ENCODE results near the gene PDE8B.
"Not testable (repeated sequence)": the region's sequence is repeated elsewhere in the genome, so short reads cannot be mapped to it uniquely, and the experiment has no call there.

Gene PDE8B

DNA sequence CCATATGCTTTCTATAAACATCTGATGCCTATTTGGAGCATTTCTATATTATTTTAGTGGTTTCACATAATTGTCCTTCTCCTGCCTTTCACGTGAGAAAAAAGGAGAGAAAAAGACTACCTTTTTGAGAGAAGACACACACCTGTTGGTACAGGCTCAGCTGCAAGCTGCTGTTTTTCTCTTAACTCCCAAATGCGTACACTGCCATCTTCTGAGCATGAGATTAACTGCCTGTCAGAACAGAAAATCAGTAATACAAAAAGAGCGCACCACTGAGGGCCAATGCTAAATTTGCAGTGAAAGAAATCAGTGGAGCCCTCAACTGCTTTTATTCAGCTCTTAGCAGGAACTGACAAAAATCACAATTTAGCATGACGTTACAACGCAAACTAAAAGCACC is 226.7 kb downstream of the PDE8B start:
- no peak for DNase-seq (ENCODE audit: low read depth)

DNA sequence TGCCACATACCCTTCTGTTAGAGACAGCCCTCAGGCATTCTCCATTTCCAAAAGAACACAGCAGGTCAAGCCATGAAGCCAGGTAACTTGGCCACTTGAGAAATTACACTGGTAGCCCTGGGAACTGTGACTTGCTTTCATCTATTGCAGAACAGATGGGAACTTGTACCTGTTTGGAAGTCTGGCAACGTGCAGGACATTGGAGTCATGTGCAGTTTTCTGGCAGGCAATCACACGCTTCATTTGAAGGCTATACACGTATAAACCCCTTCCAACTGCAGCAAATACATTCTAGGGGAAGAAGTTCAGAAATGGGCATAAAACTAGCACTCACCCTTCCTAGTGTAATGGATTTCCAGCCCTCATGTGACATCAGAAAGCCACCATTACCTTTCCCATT is 227.6 kb downstream of the PDE8B start:
- no peak for DNase-seq (ENCODE audit: low read depth)

GRCh38 chr5:77443670-77444069 is 233.2 kb downstream of the PDE8B start:
- DNase-seq (ENCODE audit: low read depth) = no peak

- no peak for DNase-seq (ENCODE audit: low read depth)
These were observed 233.9 kb downstream of the PDE8B start for GRCh38 chr5:77444356-77444755.

DNA sequence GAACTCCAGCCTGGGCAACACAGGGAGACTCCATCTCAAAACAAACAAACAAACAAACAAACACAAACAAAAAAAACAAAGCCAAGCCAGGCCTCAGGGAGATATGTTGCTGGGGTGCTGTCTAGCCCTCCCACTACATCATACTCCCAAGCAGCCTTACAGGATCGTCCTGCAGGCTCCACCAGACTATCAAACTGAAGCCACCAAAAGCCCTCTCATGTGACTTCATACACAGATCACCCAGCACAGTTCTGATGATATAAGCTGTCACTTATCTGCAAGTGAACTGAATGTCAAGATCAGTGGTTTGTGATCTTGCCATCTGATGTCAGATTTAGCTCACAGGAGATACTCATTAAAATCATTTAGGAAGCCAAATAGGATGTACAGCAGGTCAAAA is 238.4 kb downstream of the PDE8B start:
- no peak for DNase-seq (ENCODE audit: low read depth)

DNA sequence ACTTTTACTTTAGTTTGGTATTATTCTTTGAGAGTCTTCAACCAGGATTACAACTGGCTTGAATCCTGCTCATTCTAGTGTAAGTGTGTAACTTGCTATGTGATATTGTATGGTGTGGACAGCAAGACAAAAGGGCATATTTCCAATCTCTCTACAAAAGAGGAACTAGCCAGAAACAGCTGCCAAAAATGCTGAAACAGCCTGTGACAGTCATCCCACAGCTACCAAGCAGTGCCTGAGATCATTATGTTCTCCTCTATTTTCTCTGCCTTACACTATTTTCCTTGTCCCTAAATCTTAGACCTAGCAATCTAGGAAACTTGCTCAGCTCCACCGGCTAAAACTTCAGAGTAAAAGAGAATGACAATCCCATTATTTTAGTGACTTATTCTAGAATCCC is 238.8 kb downstream of the PDE8B start:
- DNase-seq (ENCODE audit: low read depth) = no peak

DNA sequence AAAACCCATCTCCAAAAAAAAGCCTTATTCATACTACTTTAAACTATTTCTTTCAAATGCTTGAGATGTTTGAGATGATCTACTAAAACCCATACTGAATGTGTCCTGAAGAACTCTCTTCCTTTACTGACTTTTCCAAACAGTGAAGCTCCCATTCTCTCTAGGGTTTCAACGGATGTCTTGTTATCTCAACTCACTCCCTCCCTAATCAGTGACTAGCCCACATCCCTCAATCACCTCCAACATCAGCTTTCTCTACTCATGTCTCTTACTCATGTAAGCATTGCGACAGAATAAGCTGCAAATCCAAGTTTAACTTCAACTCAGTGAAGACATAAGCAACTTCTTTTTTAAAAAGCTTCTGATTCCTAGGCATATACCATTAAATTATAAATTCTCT is 239.5 kb downstream of the PDE8B start:
- DNase-seq (ENCODE audit: low read depth) = no peak

DNA sequence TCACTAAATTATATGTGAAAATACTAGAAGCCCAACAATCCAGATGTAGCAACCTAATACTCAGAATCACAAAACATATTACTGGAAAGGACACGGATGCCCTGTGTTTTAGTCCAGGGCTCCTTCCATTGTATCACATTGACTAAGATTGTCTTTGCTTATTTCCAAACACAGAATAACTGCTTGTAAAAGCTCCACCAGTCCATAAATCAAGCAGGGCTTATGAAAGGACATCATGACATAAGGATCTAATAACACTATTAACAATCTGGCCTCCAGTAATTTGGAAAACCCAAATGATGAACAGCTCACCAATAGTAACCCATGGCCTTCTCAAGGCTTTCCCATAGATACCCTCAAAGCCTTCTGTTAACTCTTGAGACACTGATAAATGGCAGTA is 241.9 kb downstream of the PDE8B start:
- DNase-seq (ENCODE audit: low read depth) = no peak

- DNase-seq (ENCODE audit: low read depth) = no peak
These were observed 243.6 kb downstream of the PDE8B start for GRCh38 chr5:77454123-77454522.

- no peak for DNase-seq (ENCODE audit: low read depth)
These were observed 250.8 kb downstream of the PDE8B start for GRCh38 chr5:77461287-77461686.

DNA sequence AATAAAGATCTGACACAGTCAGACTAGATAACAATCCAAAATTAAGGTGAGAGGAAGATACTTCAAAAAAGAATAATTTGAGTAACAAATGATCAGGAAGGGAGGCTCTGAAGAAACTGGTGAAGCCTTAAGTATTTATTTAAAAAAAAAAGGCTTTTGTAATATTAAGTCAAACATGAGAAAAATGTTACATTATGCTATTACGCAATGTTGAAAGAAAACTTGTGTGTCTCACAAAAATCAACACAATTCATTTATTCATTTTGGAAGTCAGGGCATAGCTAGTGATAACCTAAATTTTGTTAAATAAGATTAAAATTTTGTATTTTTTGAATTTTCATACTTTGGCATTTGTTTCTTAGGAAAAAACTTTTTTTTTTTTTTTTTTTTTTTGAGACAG is 253.4 kb downstream of the PDE8B start:
- DNase-seq (ENCODE audit: low read depth) = no peak

DNA sequence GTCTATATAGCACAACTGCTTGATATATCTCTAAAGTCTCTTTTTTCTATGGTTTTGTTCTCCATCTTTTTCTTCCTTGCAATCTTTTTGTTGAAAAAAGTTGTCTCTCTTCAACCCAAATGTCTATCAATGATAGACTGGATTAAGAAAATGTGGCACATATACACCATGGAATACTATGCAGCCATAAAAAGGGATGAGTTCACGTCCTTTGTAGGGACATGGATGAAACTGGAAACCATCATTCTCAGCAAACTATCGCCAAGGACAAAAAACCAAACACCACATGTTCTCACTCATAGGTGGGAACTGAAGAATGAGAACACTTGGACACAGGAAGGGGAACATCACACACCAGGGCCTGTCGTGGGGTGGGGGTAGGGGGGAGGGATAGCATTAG is 258.4 kb downstream of the PDE8B start:
- not testable (repeated sequence) for DNase-seq (ENCODE audit: low read depth)

DNA sequence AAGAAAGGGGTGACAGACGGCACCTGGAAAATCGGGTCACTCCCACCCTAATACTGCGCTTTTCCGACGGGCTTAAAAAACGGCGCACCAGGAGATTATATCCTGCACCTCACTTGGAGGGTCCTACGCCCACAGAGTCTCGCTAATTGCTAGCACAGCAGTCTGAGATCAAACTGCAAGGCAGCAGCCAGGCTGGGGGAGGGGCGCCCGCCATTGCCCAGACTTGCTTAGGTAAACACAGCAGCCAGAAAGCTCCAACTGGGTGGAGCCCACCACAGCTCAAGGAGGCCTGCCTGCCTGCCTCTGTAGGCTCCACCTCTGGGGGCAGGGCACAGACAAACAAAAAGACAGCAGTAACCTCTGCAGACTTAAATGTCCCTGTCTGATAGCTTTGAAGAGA is 264.6 kb downstream of the PDE8B start:
- not testable (repeated sequence) for DNase-seq (ENCODE audit: low read depth)

All from stimulated activated CD8-positive, alpha-beta memory T cell treated with anti-CD3 and anti-CD28 coated beads, Interleukin-7, amount 100 ng/mL, for 24 hours (primary cell).